Heart left ventricle (tissue), 16 donors: ENCODE results near the gene MVK. TPM values are rescaled to one million over a fixed set of nuclear protein-coding genes. Genes with fewer than 3 reads are reported as not detected.

Source experiments
- ATAC-seq, 4 donors: fragments of 200-7000 bp; cut with Tn5 transposase; one replicate each; pipeline ENCODE4 v1.9.1; 2020 to 2022; ENCODE audit warnings: moderate library complexity in 4 of 4, mild to moderate bottlenecking in 3 of 4, moderate number of reproducible peaks in 1 of 4
- DNase-seq, 5 donors: peaks; one replicate each; pipeline ENCODE4 v3.0.0-alpha.2; 2020
- H3K27ac ChIP-seq, 12 donors: fragments of 200-600 bp; sonication (generic) in 4 of 12; one replicate each; pipeline versions ENCODE4 v1.5.0 to v1.8.0; 2016 to 2022; ENCODE audit warnings: mild to moderate bottlenecking in 2 of 12
- H3K27me3 ChIP-seq, 9 donors: fragments of 200-600 bp; sonication (generic) in 2 of 9; one replicate each; pipeline versions ENCODE4 v1.5.1 to v1.8.0; 2016 to 2022; ENCODE audit warnings: mild to moderate bottlenecking in 3 of 9
- H3K36me3 ChIP-seq, 9 donors: fragments of 200-600 bp; sonication (generic) in 2 of 9; one replicate each; pipeline versions ENCODE4 v1.5.0 to v1.8.0; 2018 to 2022; ENCODE audit warnings: mild to moderate bottlenecking in 2 of 9
- H3K4me1 ChIP-seq, 12 donors: fragments of 200-600 bp; sonication (generic) in 4 of 12; one replicate each; pipeline versions ENCODE4 v1.5.0 to v1.8.0; 2016 to 2022; ENCODE audit warnings: mild to moderate bottlenecking in 3 of 12
- H3K4me3 ChIP-seq, 12 donors: fragments of 200-600 bp; sonication (generic) in 4 of 12; one replicate each; pipeline versions ENCODE4 v1.5.0 to v1.8.0; 2017 to 2022; ENCODE audit warnings: mild to moderate bottlenecking in 9 of 12, moderate library complexity in 4 of 12
- H3K9me3 ChIP-seq, 12 donors: fragments of 200-600 bp; sonication (generic) in 4 of 12; one replicate each; pipeline versions ENCODE4 v1.5.0 to v1.8.0; 2016 to 2022; ENCODE audit warnings: mild to moderate bottlenecking in 1 of 12
- CTCF ChIP-seq, 12 donors: fragments of 200-600 bp; sonication (generic) in 4 of 12; IDR thresholded peaks; one replicate each; pipeline versions ENCODE4 v1.5.0 to v1.8.0; 2018 to 2022; ENCODE audit warnings: antibody characterized with exemption in 12 of 12, mild to moderate bottlenecking in 5 of 12
- POLR2A ChIP-seq, 2 donors: fragments of 450-650 bp; IDR thresholded peaks; one replicate each; pipeline ENCODE4 v1.6.1; 2017; ENCODE audit warnings: antibody characterized with exemption in 2 of 2, mild to moderate bottlenecking in 2 of 2, moderate library complexity in 2 of 2
- WGBS, 4 donors: extraction: QIAGEN DNeasy Blood & Tissue Kit in 2 of 4; methylation state at CpG; one replicate each; pipeline versions ENCODE4 v1.1.5 to v1.1.7; 2013 to 2018; 5-methylcytosine and 5-hydroxymethylcytosine counted together
- intact Hi-C, 10 donors: fragments of 100-400 bp; cut with DNase I; formaldehyde crosslinking; loops; one replicate each; pipeline versions ENCODE4 v1.11.1 to v1.14.2; 2022
- polyA plus RNA-seq, 2 donors: library from polyadenylated mRNA; stranded (reverse); fragments of 200-250 nt; gene quantifications; one replicate each; pipeline ENCODE4 v1.2.3, GENCODE V29; 2013
- total RNA-seq, 9 donors: library from RNA; depleted of rRNA in 2 of 9; stranded (reverse); fragments of >200 nt in 2 of 9; fragmentation: NEBNext Ultra II Directional in 3 of 9; extraction: Animal tissue kit (Norgen Biotek cat#: 25700) in 3 of 9; gene quantifications; one replicate each; pipeline versions ENCODE4 v1.1.0 to v1.2.4, GENCODE V29; 2016 to 2023
- donor health status: ischemic (EF 13 %, LVEDD 7.1; RV severe dilation, severe dysfunction).
- donor health status: healthy with polysubstance abuse.
- donor health status: DM: no; HTN: yes; CAD: no.
- donor health status: DM: no; HTN: no; CAD: no.
- donor health status: ischemic (EF 25% LVEDD 6.9; RV normal size, moderate dysfunction).
- donor health status: ischemic (EF 25% LVEDD 5.7; RV mildly dilated, moderate dysfunction).
- donor health status: healthy.
- donor health status: DM: yes; HTN: yes; CAD: no.
- donor health status: ischemic (EF 35%, LVEDD 5.7; RV mildly dilated, moderate dysfunction).
- donor health status: nonischemic (EF 11% LVEDD 7.7; RV severe dilation, severe dysfunction).
- donor health status: DM: yes; HTN: yes; CAD: no.
- donor health status: PGD.
- donor health status: ischemic (EF 29% LVEDD 5.4; RV normal size, mild dysfunction).
- donor health status: nonischemic (EF 23%, LVEDD 6.1; RV moderate dilation, normal function).

The MVK gene
- total and polyA plus RNA-seq, 11 donors: 7.9 to 14.9 (median 10.1) TPM

DNA sequence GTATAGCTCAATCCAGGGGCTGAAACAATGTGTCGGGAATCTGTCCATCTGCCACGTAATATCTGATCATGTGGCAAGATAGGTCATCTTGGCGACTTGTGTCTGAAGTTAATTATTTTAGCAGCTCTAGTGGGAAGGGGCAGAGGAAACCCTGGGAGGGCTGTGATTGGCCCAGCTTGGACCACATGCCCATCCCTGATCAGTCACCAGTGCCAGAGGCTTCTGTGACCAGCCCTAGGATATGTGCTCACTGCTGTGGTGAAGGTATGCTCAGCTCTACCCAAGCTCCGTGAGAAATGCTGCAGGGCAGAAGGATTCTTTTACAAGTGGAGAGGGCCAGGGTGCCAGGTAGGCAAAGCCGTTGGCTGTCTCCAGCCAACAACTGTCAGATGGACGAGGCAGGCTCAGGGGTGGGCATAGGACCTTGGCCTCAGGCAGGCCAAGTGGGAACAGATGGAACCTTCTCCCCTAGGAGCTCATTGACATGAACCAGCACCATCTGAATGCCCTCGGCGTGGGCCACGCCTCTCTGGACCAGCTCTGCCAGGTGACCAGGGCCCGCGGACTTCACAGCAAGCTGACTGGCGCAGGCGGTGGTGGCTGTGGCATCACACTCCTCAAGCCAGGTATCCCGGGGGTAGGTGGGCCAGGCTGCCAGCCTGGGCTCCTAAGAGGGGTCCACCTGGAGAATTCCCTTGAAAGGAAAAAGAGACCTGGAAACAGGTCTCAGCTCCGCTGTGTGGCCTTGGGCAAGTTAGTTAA is 21.1 kb downstream of the MVK start:
- no peak overlapping the region for H3K27ac ChIP-seq
- 84 to 91% (median 89%) methylated on average over 13 to 15 of the region's 15 CpGs for WGBS, 4 donors
- H3K36me3 ChIP-seq: peaks cover 0 to 31% (median 9%) of the 10 kb centered on the region in 9 donors
- peaks cover 0 to 25% (median 8%) of the 10 kb centered on the region in 12 donors for H3K4me1 ChIP-seq
- DNase-seq (peak in 1 of 5 donors; percentile 29), ATAC-seq (no peak)
- no peak for TF ChIP-seq POLR2A (IDR thresholded peaks at IDR 0.05)
- no peak for TF ChIP-seq CTCF (IDR thresholded peaks at IDR 0.05)
- no peaks in the 10 kb centered on the region for H3K27me3 ChIP-seq
- H3K9me3 ChIP-seq: no peaks in the 10 kb centered on the region
- H3K4me3 ChIP-seq: no peak overlapping the region
- intact Hi-C loops: loop anchor here in 8 of 10 donors (2.0 to 10.0 kb wide), 8 partner anchors 72 to 248 kb away; partner anchors contain the start of gene FAM222A (in 6 of the 8)

DNA sequence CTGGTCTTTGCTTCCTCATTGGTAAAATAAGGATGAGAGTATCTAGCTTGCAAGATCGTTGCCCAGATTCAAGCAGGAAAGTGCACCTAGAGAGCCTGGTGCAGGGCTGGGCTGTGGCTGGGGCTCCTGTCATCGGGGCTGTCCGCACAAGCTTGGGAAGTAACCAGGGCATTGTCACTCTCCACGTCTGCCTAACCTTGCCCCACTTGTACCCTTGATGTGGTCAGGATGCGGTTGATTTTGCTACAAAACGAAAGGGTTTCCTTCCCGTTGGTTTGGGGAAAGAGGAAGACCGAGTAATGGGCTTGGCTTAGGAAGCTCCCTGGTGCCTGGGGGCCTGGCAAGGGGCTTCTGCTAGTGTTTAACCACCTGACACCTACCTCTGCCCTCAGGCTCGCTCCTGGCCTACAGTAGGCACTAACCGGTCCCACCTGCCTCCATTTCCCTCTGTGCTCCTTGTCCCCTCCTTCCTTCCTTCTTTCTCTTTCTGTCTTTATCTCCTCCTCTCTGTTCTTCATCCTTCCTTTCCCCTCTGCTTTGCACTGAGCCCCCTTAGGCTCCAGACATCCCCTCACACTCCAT is 21.8 kb downstream of the MVK start:
- H3K9me3 ChIP-seq: no peaks in the 10 kb centered on the region
- no peak overlapping the region for H3K4me3 ChIP-seq
- no peaks in the 10 kb centered on the region for H3K27me3 ChIP-seq
- peaks cover 0 to 31% (median 9%) of the 10 kb centered on the region in 9 donors for H3K36me3 ChIP-seq
- TF ChIP-seq CTCF (IDR thresholded peaks at IDR 0.05) (no peak), POLR2A (IDR thresholded peaks at IDR 0.05) (no peak)
- no peak overlapping the region for H3K27ac ChIP-seq
- WGBS, 4 donors: 73 to 89% (median 82%) methylated on average over 10 of the region's 10 CpGs
- no peak for ATAC-seq
- intact Hi-C loops: loop anchor here in 8 of 10 donors (2.0 to 10.0 kb wide), 7 partner anchors 75 to 247 kb away; partner anchors contain the start of gene FAM222A (in 5 of the 8)
- no peak for DNase-seq
- H3K4me1 ChIP-seq: peaks cover 0 to 25% (median 8%) of the 10 kb centered on the region in 12 donors

- H3K36me3 ChIP-seq: peaks cover 0 to 26% (median 7%) of the 10 kb centered on the region in 9 donors
- H3K4me3 ChIP-seq: no peak overlapping the region
- intact Hi-C loops: loop anchor here (1.0 to 10.0 kb wide), 14 partner anchors 78 to 246 kb away; partner anchors contain the start of gene FAM222A (in 5 of the 10)
- no peak for ATAC-seq
- WGBS, 4 donors: 90 to 94% (median 91%) methylated on average over 18 to 24 of the region's 24 CpGs
- no peak overlapping the region for H3K27ac ChIP-seq
- H3K9me3 ChIP-seq: no peaks in the 10 kb centered on the region
- H3K27me3 ChIP-seq: no peaks in the 10 kb centered on the region
- DNase-seq: no peak
- TF ChIP-seq CTCF (IDR thresholded peaks at IDR 0.05): no peak
- no peak for TF ChIP-seq POLR2A (IDR thresholded peaks at IDR 0.05)
- H3K4me1 ChIP-seq: peaks cover 0 to 25% (median 8%) of the 10 kb centered on the region in 12 donors
These were observed 23.0 kb downstream of the MVK start for GRCh38 chr12:109596418-109597244.
